ENCODE measurements around the gene ZNF25. TPM values are rescaled to one million over a fixed set of nuclear protein-coding genes. Genes with fewer than 3 reads are reported as not detected.
"Not testable (repeated sequence)": the region's sequence is repeated elsewhere in the genome, so short reads cannot be mapped to it uniquely, and the experiment has no call there.

Gene ZNF25
- 5.0 and 5.6 TPM in 2 replicates for total RNA-seq

DNA sequence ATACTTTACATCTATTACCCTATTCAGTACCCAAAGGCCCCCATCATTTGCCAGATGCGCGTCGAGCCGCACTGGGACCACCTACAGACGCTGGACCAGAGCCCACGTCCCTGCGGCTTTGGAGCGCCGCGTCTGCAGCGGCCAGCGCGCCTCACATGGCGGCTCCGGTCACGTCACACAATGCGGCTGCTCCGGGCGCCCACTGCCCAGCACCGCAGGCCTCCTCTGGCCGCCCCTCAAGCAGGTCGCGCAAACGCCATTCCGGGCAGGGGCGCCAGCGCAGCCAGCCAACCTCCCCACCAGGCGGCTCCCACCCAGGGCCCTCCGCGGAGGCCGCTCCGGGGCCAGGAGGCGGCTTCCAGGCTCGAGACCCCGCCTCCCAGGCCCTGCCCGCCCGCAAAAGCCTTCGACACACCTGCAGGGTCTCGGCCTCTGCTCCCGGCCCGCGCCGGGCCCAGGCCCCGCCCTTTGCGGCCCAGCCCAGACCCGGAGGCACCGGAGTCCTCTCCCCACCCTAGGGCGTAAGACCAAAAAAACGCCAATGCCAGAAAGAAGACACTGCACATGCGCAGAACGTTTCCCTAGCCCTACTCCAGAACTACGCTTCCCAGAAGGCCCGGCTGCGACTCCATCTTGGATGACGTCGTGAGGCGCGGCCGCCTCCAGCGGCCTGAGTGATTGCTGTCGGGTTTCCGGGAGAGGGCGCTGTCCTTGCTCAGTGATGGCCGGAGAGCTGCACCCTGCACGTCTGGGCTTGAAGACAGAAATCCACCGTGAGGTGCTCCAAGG is at the start of gene ZNF25:
TSS of gene ZNF25 (minus strand) at position 557 of the 789 bp plus-strand sequence. CDS start 4,925 bp downstream, outside the sequence.
- intact Hi-C loops (cut with micrococcal nuclease): loop anchor here (1.0 kb wide), 6 partner anchors 34 to 426 kb away; partner anchors contain the start of genes ZNF248, ZNF33A and ZNF37A

DNA sequence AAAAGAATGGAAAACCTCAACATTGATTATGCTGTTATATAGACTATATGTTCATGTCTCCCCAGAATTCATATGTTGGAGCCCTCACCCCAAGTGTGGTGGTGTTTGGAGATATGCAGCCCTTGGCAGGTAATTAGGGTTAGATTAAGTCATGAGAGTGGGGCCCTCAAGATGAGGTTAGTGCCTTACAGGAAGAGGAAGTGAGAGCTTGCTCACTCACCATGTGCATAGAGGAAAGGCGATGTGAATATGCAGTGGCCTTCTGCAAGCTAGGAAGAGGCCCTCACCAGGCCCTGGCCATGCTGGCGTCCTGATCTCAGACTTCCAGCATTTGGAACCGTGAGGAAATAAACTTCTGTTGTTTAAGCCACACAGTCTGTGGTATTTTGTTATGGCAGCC is 48.8 kb upstream of the ZNF25 start:
- intact Hi-C loops (cut with micrococcal nuclease): no loop called here

DNA sequence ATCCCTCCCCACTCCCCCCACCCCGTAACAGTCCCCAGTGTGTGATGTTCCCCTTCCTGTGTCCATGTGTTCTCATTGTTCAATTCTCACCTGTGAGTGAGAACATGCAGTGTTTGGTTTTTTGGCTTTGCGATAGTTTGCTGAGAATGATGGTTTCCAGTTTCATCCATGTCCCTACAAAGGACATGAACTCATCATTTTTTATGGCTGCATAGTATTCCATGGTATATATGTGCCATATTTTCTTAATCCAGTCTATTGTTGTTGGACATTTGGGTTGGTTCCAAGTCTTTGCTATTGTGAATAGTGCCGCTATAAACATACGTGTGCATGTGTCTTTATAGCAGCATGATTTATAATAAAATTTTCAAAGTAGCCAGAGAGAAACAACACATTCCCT is 42.7 kb upstream of the ZNF25 start:
- intact Hi-C loops (cut with micrococcal nuclease): not testable (repeated sequence)

DNA sequence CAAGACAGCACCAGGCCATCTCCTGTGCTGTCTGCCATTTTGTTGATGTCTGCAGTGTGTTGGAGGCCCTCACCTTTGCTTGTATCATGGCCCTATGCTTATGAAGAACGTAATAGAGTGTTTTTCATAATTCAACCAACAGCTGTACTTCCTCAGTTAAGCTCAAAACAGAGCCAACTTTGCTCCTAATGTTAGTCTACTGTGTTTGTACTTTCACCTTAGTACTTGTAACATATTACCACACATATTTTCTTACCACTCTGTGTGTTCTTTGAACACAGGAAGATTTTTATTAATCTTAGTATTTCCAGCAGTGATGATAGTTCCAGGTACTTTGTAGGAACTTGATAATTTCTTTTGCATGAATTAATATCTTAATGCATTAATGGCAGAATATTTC is 39.9 kb upstream of the ZNF25 start:
- intact Hi-C loops (cut with micrococcal nuclease): no loop called here

DNA sequence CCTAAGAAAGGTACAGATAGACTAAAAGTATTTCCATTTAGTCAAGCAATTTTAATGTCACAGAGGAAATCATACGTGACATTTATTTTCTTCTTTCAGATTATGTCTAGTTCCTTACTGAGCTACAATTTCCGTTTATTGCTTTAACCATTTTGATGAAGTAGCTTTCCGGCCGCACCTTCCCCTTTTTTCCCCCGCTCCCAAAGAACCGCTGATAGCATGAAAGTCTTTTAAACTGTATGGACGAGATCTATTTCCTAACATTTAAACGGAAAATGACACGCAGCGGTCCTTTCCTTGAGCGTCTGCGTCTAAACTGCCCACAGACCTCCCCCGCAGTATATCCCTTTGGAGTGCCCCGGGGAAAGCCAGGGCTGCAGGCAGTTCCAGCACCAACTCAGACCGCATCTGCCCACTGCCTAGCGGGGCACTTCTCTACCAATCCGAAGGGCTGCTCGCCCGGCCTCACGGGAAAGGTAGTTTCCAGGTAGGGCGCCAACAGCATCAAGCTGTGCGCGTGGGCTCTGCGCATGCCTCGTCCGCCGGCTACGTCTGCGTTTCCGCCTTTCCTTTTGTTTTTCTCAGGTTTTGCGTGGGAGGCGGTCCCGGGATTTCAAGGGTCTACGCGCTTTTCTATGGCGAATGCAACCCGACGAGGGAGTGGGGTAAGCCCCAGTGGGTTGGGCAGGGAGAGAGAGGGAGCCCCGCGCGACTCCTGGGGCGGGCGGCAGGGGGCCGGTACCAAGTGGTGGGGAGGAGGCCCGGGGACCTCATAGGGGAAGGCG is 33.9 kb upstream of the ZNF25 start, which contains the start of gene ZNF33A:
TSS of gene ZNF33A (plus strand) at position 557 of the 785 bp plus-strand sequence. CDS start 1,667 bp downstream, outside the sequence.
- intact Hi-C loops (cut with micrococcal nuclease): loop anchor here (1.0 to 2.0 kb wide), 5 partner anchors 28 to 392 kb away; partner anchors contain the start of genes ZNF248, ZNF25 and ZNF37A

DNA sequence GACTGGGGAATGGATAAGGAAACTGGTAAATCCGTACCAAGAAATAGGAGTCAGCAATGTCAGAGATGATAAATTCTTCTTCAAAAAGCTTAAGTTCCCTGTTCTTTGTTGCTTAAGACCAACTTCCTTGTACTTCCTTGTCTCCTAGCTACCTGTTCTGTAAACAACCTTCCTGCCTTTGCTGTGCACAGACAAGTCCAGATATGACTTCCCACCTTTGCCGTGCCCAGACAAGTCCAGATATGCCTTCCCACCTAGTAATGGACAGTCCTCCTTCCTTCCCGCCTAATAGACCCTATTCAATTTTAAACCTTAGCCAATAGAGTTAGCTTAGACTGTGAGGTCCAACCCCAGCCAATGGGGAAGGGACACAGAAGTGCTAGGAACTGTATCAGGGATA is 31.5 kb upstream of the ZNF25 start:
- intact Hi-C loops (cut with micrococcal nuclease): no loop called here

DNA sequence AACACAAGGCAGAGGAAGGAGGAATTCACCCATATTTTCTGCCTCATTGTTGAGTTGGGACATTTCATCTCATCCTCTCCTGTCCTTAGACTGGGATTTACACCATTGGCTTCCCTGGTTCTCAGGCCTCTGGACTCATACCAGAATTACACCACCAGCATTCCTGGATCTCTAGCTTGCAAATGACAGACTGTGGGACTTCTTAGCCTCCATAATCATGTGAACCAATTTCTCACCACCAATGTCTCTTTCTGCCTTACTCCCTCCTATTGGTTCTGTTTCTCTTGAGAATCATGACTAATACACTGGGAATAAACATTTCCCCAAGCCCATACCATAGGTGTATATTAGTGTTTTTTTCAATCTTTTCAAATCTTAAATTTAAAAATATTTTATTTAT is 31.1 kb upstream of the ZNF25 start:
- intact Hi-C loops (cut with micrococcal nuclease): no loop called here

DNA sequence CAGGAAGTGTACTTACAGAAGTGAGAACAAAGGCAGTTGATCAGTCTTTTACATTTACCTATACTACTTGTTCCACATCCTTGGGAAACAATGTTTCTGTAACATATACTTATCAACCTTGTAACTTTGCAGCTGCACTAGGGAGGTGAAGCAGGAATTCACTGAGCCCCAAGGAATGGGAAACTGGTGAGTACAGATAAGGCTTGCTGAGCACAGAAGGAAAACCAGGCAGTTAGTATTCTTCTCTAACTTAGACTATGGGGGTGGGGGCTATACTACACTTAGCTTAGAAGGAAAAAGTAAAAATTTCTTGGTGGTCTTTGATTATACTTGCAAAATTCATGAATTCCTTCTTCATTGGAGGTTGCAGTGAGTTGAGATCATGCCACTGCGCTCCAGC is 27.1 kb upstream of the ZNF25 start:
- intact Hi-C loops (cut with micrococcal nuclease): no loop called here

DNA sequence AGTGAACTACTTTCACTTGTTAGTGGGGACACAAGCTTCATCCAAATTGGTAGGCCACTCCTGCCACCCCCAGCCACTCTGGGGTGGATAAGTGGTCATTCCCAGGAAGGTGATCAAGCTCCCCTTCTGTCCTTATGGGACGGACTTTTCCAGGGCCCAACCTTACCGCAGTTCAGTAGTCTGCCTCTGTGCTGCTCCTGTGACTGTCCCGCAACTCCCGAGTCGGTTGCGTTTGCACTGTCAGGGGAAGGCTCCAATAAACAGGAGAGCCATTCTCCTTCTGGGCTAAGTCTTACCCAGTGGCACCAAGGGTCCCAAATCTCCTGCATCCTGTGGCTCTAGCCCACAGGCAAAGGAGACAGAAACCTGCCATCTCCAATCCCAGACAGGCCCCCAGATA is 26.6 kb upstream of the ZNF25 start:
- intact Hi-C loops (cut with micrococcal nuclease): no loop called here

DNA sequence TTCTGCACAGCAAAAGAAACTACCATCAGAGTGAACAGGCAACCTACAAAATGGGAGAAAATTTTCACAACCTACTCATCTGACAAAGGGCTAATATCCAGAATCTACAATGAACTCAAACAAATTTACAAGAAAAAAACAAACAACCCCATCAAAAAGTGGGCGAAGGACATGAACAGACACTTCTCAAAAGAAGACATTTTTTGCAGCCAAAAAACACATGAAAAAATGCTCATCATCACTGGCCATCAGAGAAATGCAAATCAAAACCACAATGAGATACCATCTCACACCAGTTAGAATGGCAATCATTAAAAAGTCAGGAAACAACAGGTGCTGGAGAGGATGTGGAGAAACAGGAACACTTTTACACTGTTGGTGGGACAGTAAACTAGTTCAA is 24.0 kb upstream of the ZNF25 start:
- intact Hi-C loops (cut with micrococcal nuclease): not testable (repeated sequence)

DNA sequence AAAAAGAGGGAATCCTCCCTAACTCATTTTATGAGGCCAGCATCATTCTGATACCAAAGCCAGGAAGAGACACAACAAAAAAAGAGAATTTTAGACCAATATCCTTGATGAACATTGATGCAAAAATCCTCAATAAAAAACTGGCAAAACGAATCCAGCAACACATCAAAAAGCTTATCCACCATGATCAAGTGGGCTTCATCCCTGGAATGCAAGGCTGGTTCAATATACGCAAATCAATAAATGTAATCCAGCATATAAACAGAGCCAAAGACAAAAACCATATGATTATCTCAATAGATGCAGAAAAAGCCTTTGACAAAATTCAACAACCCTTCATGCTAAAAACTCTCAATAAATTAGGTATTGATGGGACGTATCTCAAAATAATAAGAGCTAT is 22.5 kb upstream of the ZNF25 start:
- intact Hi-C loops (cut with micrococcal nuclease): not testable (repeated sequence)

DNA sequence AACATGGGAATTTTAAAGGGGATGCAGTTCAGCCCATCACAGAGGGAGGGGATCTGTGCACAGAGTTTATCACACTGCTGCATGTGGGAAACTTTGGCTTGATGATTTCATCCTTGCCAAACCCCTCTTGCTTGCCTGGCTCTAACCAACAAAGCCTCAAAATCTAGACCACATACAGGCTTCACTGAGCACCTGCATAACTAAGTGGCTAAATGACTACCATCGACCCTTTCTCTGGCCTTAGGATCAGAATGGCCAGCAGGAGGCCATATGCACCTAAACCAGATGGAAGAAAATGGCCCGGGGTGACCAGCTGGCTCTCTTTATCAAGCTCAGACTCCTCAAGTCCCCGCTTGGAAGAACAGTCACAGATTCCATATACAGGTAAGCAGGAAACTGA is 15.6 kb upstream of the ZNF25 start:
- intact Hi-C loops (cut with micrococcal nuclease): no loop called here

DNA sequence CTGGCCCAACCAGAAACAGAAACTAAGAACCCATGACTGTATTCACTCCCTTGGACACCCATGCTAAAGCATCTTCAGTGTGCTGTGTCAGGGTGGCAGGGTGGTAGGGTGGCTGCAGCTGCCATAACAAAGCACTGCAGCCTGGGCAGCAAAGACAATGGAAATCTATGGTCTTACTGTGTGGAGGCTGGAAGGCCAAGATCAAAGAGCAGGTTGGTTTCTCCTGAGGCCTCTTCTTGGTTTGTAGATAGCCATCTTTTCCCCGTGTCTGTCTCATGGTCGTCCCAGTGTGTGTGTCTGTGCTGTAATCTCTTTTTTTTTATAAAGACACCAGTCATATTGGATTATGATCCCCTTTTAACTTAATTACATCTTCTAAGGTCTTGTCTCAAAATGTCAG is 15.2 kb upstream of the ZNF25 start:
- intact Hi-C loops (cut with micrococcal nuclease): no loop called here

DNA sequence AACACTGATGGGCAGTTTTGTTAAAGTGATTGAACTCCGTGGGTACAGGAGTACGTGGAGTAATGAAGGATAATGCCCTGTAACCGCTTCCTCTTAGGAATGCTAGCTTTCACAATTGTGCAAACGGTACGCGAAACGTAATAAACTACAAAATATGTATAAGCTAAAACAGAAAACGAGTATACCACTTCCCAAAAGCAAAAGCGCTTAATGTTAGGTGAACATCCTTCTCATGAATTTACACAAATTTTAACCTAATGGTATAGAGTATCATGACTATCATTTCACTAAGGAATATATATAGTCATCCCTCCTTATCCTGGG is 395 bp upstream of the ZNF25 start:
- intact Hi-C loops (cut with micrococcal nuclease): loop anchor here (1.0 kb wide), 6 partner anchors 33 to 425 kb away; partner anchors contain the start of genes ZNF248, ZNF33A and ZNF37A

DNA sequence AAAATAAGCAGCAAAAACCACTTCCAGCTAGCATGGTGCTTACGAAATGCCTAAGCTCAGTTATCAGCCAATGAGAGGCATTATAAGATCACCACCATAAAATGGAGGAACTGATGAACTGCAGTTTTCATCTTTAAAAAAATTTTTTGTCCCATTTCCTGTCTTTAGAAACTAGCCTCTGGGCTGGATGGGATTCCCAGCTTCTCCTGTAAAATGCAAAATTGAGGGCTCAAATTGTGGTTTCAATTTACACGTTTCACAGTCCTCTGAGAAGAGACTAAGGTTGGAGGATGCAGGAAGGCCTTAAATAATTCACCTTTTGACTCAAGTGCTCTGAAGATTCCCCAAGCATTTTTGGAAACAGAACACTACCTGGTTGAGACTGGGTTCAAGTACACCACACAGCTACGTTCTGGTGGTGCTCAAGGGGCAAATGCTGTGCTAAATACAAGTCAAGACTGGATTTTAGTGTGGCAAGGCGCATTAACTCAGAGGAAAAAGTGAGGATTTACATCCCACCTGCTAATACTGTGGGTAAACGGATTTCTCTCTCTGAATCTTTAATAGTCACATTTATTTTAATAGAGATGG is 951 bp downstream of the ZNF25 start:
- intact Hi-C loops (cut with micrococcal nuclease): no loop called here

DNA sequence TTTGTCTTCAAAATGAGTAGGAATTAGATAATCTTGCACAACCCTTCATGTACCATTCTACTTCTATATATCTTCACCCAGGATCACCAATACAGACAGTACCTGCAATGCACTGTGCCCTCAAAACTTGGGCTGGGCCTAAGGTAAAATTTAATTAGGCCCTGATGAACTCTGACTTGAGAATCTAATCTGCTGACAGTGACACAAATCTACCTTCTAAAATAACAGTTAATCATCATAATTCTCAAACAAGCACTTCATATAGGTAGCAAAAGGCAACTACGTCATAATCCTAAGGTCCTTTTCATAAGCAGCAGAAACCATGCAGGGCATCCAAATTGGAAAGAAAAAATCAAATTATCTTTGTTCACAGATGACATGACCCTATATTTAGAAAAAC is 4.1 kb downstream of the ZNF25 start:
- intact Hi-C loops (cut with micrococcal nuclease): no loop called here

DNA sequence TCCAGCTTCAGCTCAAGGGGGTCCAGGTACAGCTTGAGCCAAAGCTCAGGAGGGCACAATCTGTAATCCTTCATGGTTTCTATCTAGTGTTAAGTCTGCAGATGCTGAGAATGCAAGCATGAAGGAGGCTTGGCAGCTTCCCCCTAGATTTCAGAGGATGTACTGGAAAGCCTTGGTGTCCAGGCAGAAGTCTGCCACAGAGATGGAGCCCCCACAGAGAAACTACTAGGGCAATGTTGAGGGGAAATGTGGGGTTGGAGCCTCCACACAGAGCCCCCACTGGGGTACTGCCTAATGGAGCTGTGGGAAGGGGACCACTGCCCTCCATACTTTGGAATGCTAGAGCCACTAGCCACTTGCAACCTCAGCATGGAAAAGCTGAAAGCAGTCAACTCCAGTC is 11.4 kb downstream of the ZNF25 start:
- intact Hi-C loops (cut with micrococcal nuclease): no loop called here

DNA sequence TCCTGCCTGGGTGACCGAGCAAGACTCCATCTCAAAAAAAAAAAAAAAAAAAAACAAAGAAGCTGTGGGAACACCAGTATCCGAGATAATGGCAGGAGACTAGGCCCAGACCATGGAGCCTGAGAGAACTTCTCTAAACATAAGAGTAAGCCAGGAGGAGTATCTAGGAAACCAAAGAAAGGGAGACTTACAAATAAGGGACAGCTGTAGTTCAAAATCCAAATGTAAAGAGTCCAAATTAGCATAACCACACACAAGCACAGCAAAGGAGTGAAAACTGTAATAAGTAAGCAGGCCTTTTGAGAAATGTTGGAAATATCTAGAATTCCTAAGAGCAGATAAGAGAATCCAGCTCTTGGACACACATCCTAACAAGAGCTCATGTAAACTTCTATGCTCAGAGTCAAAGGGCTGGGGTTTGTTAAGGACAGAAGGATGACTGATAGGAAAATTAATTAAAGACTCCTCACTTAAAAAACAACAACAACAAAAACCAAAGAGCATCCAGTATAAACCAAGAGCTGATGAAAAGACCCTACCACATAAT is 15.8 kb downstream of the ZNF25 start:
- intact Hi-C loops (cut with micrococcal nuclease): no loop called here

DNA sequence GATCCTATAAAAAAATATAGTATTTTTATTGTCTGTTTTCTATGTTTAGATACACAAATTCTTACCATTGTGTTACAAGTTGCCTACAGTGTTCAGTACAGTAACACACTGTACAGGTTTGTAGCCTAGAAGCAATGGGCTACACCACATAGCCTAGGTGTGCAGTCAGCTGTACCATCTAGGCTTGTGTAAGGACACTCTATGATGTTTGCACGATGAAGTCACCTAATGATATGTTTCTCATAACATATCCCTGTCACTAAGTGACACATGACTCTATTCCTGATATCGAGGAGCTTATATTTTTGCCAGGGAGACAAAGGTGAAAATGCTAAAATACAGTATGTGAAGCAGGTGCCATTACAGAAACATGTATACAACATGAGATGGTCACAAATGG is 18.6 kb downstream of the ZNF25 start:
- intact Hi-C loops (cut with micrococcal nuclease): no loop called here

DNA sequence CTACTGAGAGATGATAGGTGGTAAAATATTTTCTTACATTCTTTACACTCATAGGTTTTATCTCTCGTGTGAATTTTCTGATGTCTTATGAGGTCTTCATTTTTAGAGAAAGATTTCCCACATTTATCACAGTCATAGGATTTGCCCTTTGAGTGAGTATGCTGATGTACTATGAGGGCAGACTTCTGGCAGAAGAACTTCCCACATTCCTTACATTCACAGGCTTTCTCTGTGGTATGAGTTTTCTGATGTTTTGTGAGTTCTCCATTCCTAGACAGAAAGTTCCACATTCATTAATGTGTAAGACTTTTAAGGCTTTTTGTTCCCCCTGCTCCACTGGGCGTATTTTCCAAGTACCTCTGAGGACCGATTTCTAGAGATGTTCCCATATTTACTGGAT is 23.5 kb downstream of the ZNF25 start:
- intact Hi-C loops (cut with micrococcal nuclease): no loop called here

DNA sequence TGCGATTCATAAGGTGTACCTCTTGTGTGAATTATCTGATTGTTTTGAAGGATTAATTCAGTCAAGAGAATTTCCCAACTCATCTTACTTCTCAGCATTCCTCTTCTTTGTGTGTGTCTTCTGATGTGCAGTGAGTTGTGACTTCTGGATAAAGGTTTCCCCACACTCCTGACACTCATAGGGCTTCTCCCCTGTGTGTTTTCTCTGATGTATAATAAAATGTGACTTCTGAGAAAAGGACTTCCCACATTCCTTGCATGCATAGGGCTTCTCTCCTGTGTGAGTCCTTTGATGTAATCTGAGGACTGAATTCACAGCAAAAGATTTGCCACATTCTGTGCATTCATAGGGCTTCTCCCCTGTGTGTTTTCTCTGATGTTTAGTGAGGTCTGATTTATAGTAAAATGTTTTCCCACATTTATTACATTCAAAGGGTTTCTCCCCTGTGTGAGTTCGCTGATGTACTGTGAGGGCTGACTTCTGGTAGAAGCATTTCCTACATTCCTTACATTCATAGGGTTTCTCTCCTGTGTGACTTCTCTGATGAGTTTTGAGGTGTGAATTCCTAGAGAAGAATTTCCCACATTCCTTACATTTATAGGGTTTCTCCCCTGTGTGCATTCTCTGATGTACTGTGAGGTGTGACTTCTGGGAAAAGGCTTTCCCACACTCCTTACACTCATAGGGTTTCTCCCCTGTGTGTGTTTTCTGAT is 24.2 kb downstream of the ZNF25 start:
- intact Hi-C loops (cut with micrococcal nuclease): no loop called here

Data from T-helper 2 cell treated with Interferon-gamma antibody and Interleukin-4, amounts not matched to agents 100 ng/mL and 5 ng/mL, for 36 hours (primary cell).